ENCODE results near the gene NCAPG2. TPM values are rescaled to one million over a fixed set of nuclear protein-coding genes. Genes with fewer than 3 reads are reported as not detected.

Gene NCAPG2
- polyA plus RNA-seq, 1 donor (not counting 4 experiments of a cell fraction or from before 2014, with no cell fraction given) = 16.5 TPM

DNA sequence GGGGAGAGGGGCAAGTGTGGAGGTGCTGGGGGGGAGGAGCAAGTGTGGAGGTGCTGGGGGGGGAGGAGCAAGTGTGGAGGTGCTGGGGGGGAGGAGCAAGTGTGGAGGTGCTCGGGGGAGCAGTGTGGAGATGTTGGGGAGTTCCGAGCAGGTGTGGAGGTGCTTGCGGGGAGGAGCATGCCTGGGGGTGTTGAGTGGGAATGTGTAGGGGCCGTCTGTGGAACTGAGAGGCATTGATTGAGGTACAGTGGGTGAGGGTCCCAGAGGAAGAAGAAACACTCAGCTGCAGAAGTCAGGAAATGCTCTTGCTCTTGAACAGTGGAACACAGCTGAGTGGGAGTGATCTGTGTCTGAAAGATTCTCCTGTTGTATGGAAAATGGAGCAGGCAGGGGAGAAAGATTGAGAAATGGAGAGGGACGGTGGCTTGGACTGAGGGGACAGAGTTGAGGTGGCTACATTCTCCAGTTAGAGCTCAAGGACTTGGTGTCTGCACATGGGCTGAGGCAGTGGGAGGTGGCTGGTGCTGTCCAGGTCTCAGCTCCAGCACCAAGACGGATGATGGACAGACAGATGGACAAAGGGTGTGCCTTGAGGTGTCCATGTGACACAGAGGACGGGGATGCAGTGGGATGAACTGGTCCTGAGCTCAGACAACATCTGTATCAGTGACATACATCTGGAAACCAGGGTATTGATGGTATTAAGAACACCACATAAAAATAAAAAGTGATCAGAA is 25.2 kb upstream of the NCAPG2 start:
- no peak overlapping the region for H3K9ac ChIP-seq (ENCODE audit: control insufficient read depth, extremely low read depth, insufficient read depth, low read length)
- no peaks in the 10 kb centered on the region for H3K9me1 ChIP-seq (ENCODE audit: control insufficient read depth, extremely low read depth, insufficient read depth, low read length)
- dilution Hi-C loops (cut with MboI; ENCODE audit: extremely low pct_ligation_motif_present, low sequenced_read_pairs) = no loop called here
- no peaks in the 10 kb centered on the region for H3K79me2 ChIP-seq (ENCODE audit: control insufficient read depth, insufficient read depth, low read length)
- H4K20me1 ChIP-seq (ENCODE audit: control insufficient read depth, extremely low read depth, insufficient read depth, low read length) = no peaks in the 10 kb centered on the region
- no peaks in the 10 kb centered on the region for H3K27me3 ChIP-seq (ENCODE audit: control insufficient read depth, extremely low read depth, insufficient read depth, low read length)
- no peak overlapping the region for H3K4me3 ChIP-seq (ENCODE audit: control insufficient read depth in 2 of 3, extremely low read depth in 1 of 3, insufficient read depth in 2 of 3, low read depth in 1 of 3, low read length in 3 of 3)
- H3K27ac ChIP-seq (ENCODE audit: control insufficient read depth, insufficient read depth, low read length) = no peak overlapping the region
- H3K4me2 ChIP-seq (ENCODE audit: control insufficient read depth, extremely low read depth, insufficient read depth, low read depth, low read length) = no peak overlapping the region
- H3K4me1 ChIP-seq (ENCODE audit: control insufficient read depth, extremely low read depth, insufficient read depth, low read length) = no peaks in the 10 kb centered on the region
- H3K36me3 ChIP-seq (ENCODE audit: control insufficient read depth in 2 of 2, extremely low read depth in 1 of 2, insufficient read depth in 2 of 2, low read length in 2 of 2) = peaks cover 11 to 18% of the 10 kb centered on the region in 2 experiments
- no peak overlapping the region for H2AFZ ChIP-seq (ENCODE audit: control insufficient read depth, low read length)
- TF ChIP-seq, protein P1, sequence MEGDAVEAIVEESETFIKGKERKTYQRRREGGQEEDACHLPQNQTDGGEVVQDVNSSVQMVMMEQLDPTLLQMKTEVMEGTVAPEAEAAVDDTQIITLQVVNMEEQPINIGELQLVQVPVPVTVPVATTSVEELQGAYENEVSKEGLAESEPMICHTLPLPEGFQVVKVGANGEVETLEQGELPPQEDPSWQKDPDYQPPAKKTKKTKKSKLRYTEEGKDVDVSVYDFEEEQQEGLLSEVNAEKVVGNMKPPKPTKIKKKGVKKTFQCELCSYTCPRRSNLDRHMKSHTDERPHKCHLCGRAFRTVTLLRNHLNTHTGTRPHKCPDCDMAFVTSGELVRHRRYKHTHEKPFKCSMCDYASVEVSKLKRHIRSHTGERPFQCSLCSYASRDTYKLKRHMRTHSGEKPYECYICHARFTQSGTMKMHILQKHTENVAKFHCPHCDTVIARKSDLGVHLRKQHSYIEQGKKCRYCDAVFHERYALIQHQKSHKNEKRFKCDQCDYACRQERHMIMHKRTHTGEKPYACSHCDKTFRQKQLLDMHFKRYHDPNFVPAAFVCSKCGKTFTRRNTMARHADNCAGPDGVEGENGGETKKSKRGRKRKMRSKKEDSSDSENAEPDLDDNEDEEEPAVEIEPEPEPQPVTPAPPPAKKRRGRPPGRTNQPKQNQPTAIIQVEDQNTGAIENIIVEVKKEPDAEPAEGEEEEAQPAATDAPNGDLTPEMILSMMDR (optimal IDR thresholded peaks at IDR 0.05 in 1 of 3, IDR thresholded peaks at IDR 0.05 in 1 of 3, conservative IDR thresholded peaks at IDR 0.05 in 1 of 3; ENCODE audit: extremely low read depth in 1 of 3, insufficient read depth in 2 of 3, low read length in 3 of 3) = no peak
- TF ChIP-seq EZH2 (IDR thresholded peaks at IDR 0.05; ENCODE audit: low read length) = no peak
- H3K9me3 ChIP-seq (ENCODE audit: control insufficient read depth, low read depth, low read length) = no peaks in the 10 kb centered on the region
- DNase-seq (ENCODE audit: low read depth, low spot score) = no peak
- FAIRE-seq = no peak

DNA sequence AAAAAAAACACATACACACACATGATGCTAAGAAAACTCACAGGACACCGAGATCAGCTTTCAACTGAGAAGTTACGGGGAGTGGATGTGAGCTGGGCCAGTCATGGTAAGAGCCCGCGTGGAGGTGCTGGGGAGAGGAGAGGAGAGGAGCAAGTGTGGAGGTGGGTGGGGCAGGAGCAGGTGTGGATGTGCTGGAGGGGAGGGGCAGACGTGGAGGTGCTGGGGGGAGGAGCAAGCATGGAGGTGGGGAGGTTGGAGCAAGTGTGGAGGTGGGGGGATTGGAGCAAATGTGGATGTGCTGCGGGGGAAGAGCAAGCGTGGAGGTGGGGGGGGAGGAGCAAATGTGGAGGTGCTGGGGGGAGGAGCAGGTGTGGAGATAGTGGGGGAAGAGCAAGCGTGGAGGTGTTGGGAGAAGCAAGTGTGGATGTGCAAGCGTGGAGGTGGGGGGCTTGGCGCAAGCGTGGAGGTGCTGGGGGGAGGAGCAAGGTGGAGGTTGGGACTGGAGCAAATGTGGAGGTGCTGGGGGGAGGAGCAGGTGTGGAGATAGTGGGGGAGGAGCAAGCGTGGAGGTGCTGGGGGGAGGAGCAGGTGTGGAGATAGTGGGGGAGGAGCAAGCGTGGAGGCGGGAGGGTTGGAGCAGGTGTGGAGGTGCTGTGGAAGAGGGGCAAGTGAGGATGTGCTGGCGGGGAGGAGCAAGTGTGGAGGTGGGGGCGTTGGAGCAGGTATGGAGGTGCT is 24.5 kb upstream of the NCAPG2 start:
- Histone ChIP-seq H2AFZ (ENCODE audit: control insufficient read depth, low read length) (no peak overlapping the region), H3K4me2 (ENCODE audit: control insufficient read depth, extremely low read depth, insufficient read depth, low read depth, low read length) (no peak overlapping the region), H3K27ac (ENCODE audit: control insufficient read depth, insufficient read depth, low read length) (no peak overlapping the region), H3K79me2 (ENCODE audit: control insufficient read depth, insufficient read depth, low read length) (no peaks in the 10 kb centered on the region), H3K4me1 (ENCODE audit: control insufficient read depth, extremely low read depth, insufficient read depth, low read length) (no peaks in the 10 kb centered on the region), H3K9ac (ENCODE audit: control insufficient read depth, extremely low read depth, insufficient read depth, low read length) (no peak overlapping the region), H3K36me3 (ENCODE audit: control insufficient read depth in 2 of 2, extremely low read depth in 1 of 2, insufficient read depth in 2 of 2, low read length in 2 of 2) (peaks cover 8 to 12% of the 10 kb centered on the region in 2 experiments), H3K9me3 (ENCODE audit: control insufficient read depth, low read depth, low read length) (no peaks in the 10 kb centered on the region), H3K9me1 (ENCODE audit: control insufficient read depth, extremely low read depth, insufficient read depth, low read length) (no peaks in the 10 kb centered on the region), H3K27me3 (ENCODE audit: control insufficient read depth, extremely low read depth, insufficient read depth, low read length) (no peaks in the 10 kb centered on the region), H4K20me1 (ENCODE audit: control insufficient read depth, extremely low read depth, insufficient read depth, low read length) (no peaks in the 10 kb centered on the region), H3K4me3 (ENCODE audit: control insufficient read depth in 2 of 3, extremely low read depth in 1 of 3, insufficient read depth in 2 of 3, low read depth in 1 of 3, low read length in 3 of 3) (no peak overlapping the region)
- FAIRE-seq = no peak
- TF ChIP-seq EZH2 (IDR thresholded peaks at IDR 0.05; ENCODE audit: low read length) = no peak
- TF ChIP-seq, protein P1 (optimal IDR thresholded peaks at IDR 0.05 in 1 of 3, IDR thresholded peaks at IDR 0.05 in 1 of 3, conservative IDR thresholded peaks at IDR 0.05 in 1 of 3; ENCODE audit: extremely low read depth in 1 of 3, insufficient read depth in 2 of 3, low read length in 3 of 3) = no peak
- dilution Hi-C loops (cut with MboI; ENCODE audit: extremely low pct_ligation_motif_present, low sequenced_read_pairs) = no loop called here
- DNase-seq (ENCODE audit: low read depth, low spot score) = no peak

Data from keratinocyte (primary cell).